GM19351 (cell line): Measurements from ENCODE around the gene STK11IP.

Experiments used
- ATAC-seq: cut with Tn5 transposase; IDR thresholded peaks from one replicate; pipeline ENCODE4 v1.9.1; 2021; ENCODE audit warnings: mild to moderate bottlenecking, moderate library complexity; ENCODE audit not compliant: unreplicated experiment

Gene STK11IP

GRCh38 chr2:219561179-219562048 is 36.2 kb upstream of the STK11IP start:
- ATAC-seq, result no peak

- ATAC-seq, result no peak
Measured at GRCh38 chr2:219562049-219563020, 35.3 kb upstream of the STK11IP start.

- no peak for ATAC-seq
Measured at GRCh38 chr2:219563271-219563928, 34.3 kb upstream of the STK11IP start.

GRCh38 chr2:219565130-219566080 is 32.3 kb upstream of the STK11IP start:
- no peak for ATAC-seq

GRCh38 chr2:219566640-219567039 is 31.0 kb upstream of the STK11IP start:
- no peak for ATAC-seq

GRCh38 chr2:219567131-219567530 is 30.5 kb upstream of the STK11IP start:
- ATAC-seq, result no peak

GRCh38 chr2:219567791-219568361 is 29.8 kb upstream of the STK11IP start:
- no peak for ATAC-seq

GRCh38 chr2:219569041-219569440 is 28.6 kb upstream of the STK11IP start:
- ATAC-seq, result no peak

- no peak for ATAC-seq
Measured at GRCh38 chr2:219569635-219570034, 28.0 kb upstream of the STK11IP start.

GRCh38 chr2:219570194-219570923 is 27.3 kb upstream of the STK11IP start:
- no peak for ATAC-seq

GRCh38 chr2:219570924-219571310 is 26.7 kb upstream of the STK11IP start:
- ATAC-seq, result no peak

- no peak for ATAC-seq
Measured at GRCh38 chr2:219571311-219572236, 26.1 kb upstream of the STK11IP start, which contains the start of gene OBSL1. Gene OBSL1 (minus strand): TSS chr2:219571539. CDS start chr2:219571232, 307 bp downstream.

GRCh38 chr2:219572237-219573001 is 25.2 kb upstream of the STK11IP start, which contains the start of gene INHA:
Gene INHA (plus strand): TSS chr2:219572310. CDS start chr2:219572375, 65 bp downstream.
- ATAC-seq, result no peak

GRCh38 chr2:219573166-219573565 is 24.5 kb upstream of the STK11IP start:
- ATAC-seq, result no peak

- no peak for ATAC-seq
Measured at GRCh38 chr2:219574484-219575311, 23.0 kb upstream of the STK11IP start.
